Bladder microvascular endothelial cell (primary cell): ENCODE data around the gene GID4. TPM values are rescaled to one million over a fixed set of nuclear protein-coding genes. Genes with fewer than 3 reads are reported as not detected.

Experiments used
- total RNA-seq: library from RNA; depleted of rRNA; stranded (reverse); fragments of >200 nt; gene quantifications from 2 replicates; pipeline ENCODE4 v1.2.3, GENCODE V29; 2014

Gene GID4
- total RNA-seq = 4.2 and 8.1 TPM in 2 replicates

GRCh38 chr17:18038861-18039534, at the start of gene GID4, which contains the start of gene ATPAF2:
Gene GID4, plus strand, starts transcription at chr17:18039408. Its CDS starts 57 bp downstream, at chr17:18039465.
Gene ATPAF2, minus strand, starts transcription at chr17:18039168. Its CDS starts 155 bp downstream, at chr17:18039013.

GRCh38 chr17:18087610-18088491, 48.6 kb downstream of the GID4 start, which contains the start of gene DRG2:
Gene DRG2, plus strand, starts transcription at chr17:18087948. Its CDS starts 76 bp downstream, at chr17:18088024.

GRCh38 chr17:18108401-18109312, 69.4 kb downstream of the GID4 start, which contains the start of gene MYO15A:
Gene MYO15A, plus strand, starts transcription at chr17:18108756. Its CDS starts 10,045 bp downstream, at chr17:18118801.

Other genes starting within 250 kb of the GID4 start
- gene SREBF1, start 202.4 kb upstream of the GID4 start, total RNA-seq = 31.4 and 35.9 TPM in 2 replicates
- gene TOM1L2, start 67.0 kb upstream of the GID4 start, total RNA-seq = 11.8 and 30.0 TPM in 2 replicates
- gene DRC3, start 66.5 kb upstream of the GID4 start, total RNA-seq = 0.49 and 2.3 TPM in 2 replicates
- 15.5 and 20.4 TPM in 2 replicates for gene ATPAF2, start 240 bp upstream of the GID4 start, total RNA-seq
- gene DRG2, start 48.5 kb downstream of the GID4 start, total RNA-seq = 26.6 and 37.2 TPM in 2 replicates
- gene MYO15A, start 69.3 kb downstream of the GID4 start, total RNA-seq = under 0.01 and 0.44 TPM in 2 replicates
- gene ALKBH5, start 144.4 kb downstream of the GID4 start, total RNA-seq = 60.7 and 61.0 TPM in 2 replicates
- 18.1 and 30.5 TPM in 2 replicates for gene LLGL1, start 186.2 kb downstream of the GID4 start, total RNA-seq
- 403 and 474 TPM in 2 replicates for gene FLII, start 219.3 kb downstream of the GID4 start, total RNA-seq
- gene MIEF2, start 221.3 kb downstream of the GID4 start, total RNA-seq = 12.5 and 21.8 TPM in 2 replicates